ENCODE measurements around the gene CROCC2. TPM values are rescaled to one million over a fixed set of nuclear protein-coding genes. Genes with fewer than 3 reads are reported as not detected.

CROCC2 gene
- polyA plus RNA-seq, 1 donor (not counting 4 experiments of a cell fraction or from before 2014, with no cell fraction given): not detected

GRCh38 chr2:240948086-240948485 lies 42.0 kb downstream of the CROCC2 start:
- Histone ChIP-seq H4K20me1 (ENCODE audit: control insufficient read depth, extremely low read depth, insufficient read depth, low read length) (no peaks in the 10 kb centered on the region), H3K27ac (ENCODE audit: control insufficient read depth, insufficient read depth, low read length) (no peak overlapping the region), H3K4me1 (ENCODE audit: control insufficient read depth, extremely low read depth, insufficient read depth, low read length) (peaks cover 6% of the 10 kb centered on the region), H3K27me3 (ENCODE audit: control insufficient read depth, extremely low read depth, insufficient read depth, low read length) (peaks cover 4% of the 10 kb centered on the region), H3K9ac (ENCODE audit: control insufficient read depth, extremely low read depth, insufficient read depth, low read length) (no peak overlapping the region), H3K4me2 (ENCODE audit: control insufficient read depth, extremely low read depth, insufficient read depth, low read depth, low read length) (no peak overlapping the region), H3K9me1 (ENCODE audit: control insufficient read depth, extremely low read depth, insufficient read depth, low read length) (no peaks in the 10 kb centered on the region), H3K79me2 (ENCODE audit: control insufficient read depth, insufficient read depth, low read length) (no peaks in the 10 kb centered on the region), H2AFZ (ENCODE audit: control insufficient read depth, low read length) (no peak overlapping the region), H3K36me3 (ENCODE audit: control insufficient read depth in 2 of 2, extremely low read depth in 1 of 2, insufficient read depth in 2 of 2, low read length in 2 of 2) (no peaks in the 10 kb centered on the region), H3K4me3 (ENCODE audit: control insufficient read depth in 2 of 3, extremely low read depth in 1 of 3, insufficient read depth in 2 of 3, low read depth in 1 of 3, low read length in 3 of 3) (no peak overlapping the region), H3K9me3 (ENCODE audit: control insufficient read depth, low read depth, low read length) (no peaks in the 10 kb centered on the region)
- DNase-seq (ENCODE audit: low read depth, low spot score): no peak
- dilution Hi-C loops (cut with MboI; ENCODE audit: extremely low pct_ligation_motif_present, low sequenced_read_pairs): no loop called here
- no peak for FAIRE-seq
- TF ChIP-seq EZH2 (IDR thresholded peaks at IDR 0.05; ENCODE audit: low read length) (no peak), CTCF (optimal IDR thresholded peaks at IDR 0.05 in 1 of 3, IDR thresholded peaks at IDR 0.05 in 1 of 3, conservative IDR thresholded peaks at IDR 0.05 in 1 of 3; ENCODE audit: extremely low read depth in 1 of 3, insufficient read depth in 2 of 3, low read length in 3 of 3) (no peak)

GRCh38 chr2:240948905-240949790 lies 43.0 kb downstream of the CROCC2 start:
- H4K20me1 ChIP-seq (ENCODE audit: control insufficient read depth, extremely low read depth, insufficient read depth, low read length): no peaks in the 10 kb centered on the region
- no peaks in the 10 kb centered on the region for H3K9me3 ChIP-seq (ENCODE audit: control insufficient read depth, low read depth, low read length)
- H3K9me1 ChIP-seq (ENCODE audit: control insufficient read depth, extremely low read depth, insufficient read depth, low read length): no peaks in the 10 kb centered on the region
- dilution Hi-C loops (cut with MboI; ENCODE audit: extremely low pct_ligation_motif_present, low sequenced_read_pairs): no loop called here
- H3K4me1 ChIP-seq (ENCODE audit: control insufficient read depth, extremely low read depth, insufficient read depth, low read length): peaks cover 6% of the 10 kb centered on the region
- no peaks in the 10 kb centered on the region for H3K36me3 ChIP-seq (ENCODE audit: control insufficient read depth in 2 of 2, extremely low read depth in 1 of 2, insufficient read depth in 2 of 2, low read length in 2 of 2)
- no peak for DNase-seq (ENCODE audit: low read depth, low spot score)
- no peak for FAIRE-seq
- no peaks in the 10 kb centered on the region for H3K79me2 ChIP-seq (ENCODE audit: control insufficient read depth, insufficient read depth, low read length)
- no peak overlapping the region for H2AFZ ChIP-seq (ENCODE audit: control insufficient read depth, low read length)
- no peak overlapping the region for H3K27ac ChIP-seq (ENCODE audit: control insufficient read depth, insufficient read depth, low read length)
- H3K4me2 ChIP-seq (ENCODE audit: control insufficient read depth, extremely low read depth, insufficient read depth, low read depth, low read length): no peak overlapping the region
- H3K9ac ChIP-seq (ENCODE audit: control insufficient read depth, extremely low read depth, insufficient read depth, low read length): no peak overlapping the region
- TF ChIP-seq EZH2 (IDR thresholded peaks at IDR 0.05; ENCODE audit: low read length) (no peak), CTCF (optimal IDR thresholded peaks at IDR 0.05 in 1 of 3, IDR thresholded peaks at IDR 0.05 in 1 of 3, conservative IDR thresholded peaks at IDR 0.05 in 1 of 3; ENCODE audit: extremely low read depth in 1 of 3, insufficient read depth in 2 of 3, low read length in 3 of 3) (no peak)
- H3K4me3 ChIP-seq (ENCODE audit: control insufficient read depth in 2 of 3, extremely low read depth in 1 of 3, insufficient read depth in 2 of 3, low read depth in 1 of 3, low read length in 3 of 3): no peak overlapping the region
- H3K27me3 ChIP-seq (ENCODE audit: control insufficient read depth, extremely low read depth, insufficient read depth, low read length): peaks cover 5% of the 10 kb centered on the region

Data from keratinocyte (primary cell).